NCI-H1694 (cell line): ENCODE data around the gene CXCL6.

Experiments
- DNase-seq: peaks from one replicate; lab custom pipeline; 2025; lab: John Stamatoyannopoulos, UW

Gene CXCL6

DNA sequence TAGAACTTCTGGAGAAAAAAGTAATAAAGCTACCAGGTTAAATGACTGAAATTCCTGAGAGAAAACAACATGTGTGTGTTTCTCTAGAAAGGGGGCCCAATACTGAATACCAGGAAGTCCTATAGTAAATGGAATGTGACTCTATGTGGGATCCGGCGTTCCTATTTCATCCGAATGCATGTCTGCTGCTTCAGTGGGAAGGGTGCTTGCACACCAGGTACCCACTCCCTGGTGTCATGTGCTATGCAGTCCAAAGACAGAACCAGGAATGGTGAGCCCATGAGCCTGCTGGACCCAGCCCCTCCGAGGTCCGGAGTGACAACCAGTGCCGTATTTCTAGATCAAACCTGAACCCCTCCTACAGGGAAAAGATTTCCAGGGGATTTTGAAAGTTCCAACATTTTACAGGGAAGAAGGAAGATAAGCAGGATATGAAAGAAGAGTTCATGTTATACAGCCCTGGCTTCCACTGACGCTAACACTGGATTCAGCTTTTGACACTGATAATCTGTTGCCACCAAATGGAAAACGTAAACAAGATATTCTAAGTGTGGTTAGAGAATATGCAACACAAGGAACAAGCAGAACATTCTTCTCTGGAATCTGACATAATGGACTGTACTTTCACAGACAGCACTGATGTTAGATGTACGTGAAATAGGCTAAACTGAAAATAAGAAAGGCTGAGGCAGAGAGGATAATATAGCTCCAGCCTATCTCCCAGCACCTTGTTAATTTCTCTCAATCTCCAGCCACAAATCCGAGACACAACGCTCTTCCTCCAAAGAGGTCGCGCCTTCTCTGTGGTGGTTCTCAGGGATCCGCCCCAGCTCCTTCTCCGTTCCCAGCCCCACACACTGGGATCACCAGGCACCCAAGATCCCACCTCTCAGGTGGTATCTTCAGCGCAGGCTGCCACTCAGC is 32.0 kb downstream of the CXCL6 start:
- DNase-seq: no peak

DNA sequence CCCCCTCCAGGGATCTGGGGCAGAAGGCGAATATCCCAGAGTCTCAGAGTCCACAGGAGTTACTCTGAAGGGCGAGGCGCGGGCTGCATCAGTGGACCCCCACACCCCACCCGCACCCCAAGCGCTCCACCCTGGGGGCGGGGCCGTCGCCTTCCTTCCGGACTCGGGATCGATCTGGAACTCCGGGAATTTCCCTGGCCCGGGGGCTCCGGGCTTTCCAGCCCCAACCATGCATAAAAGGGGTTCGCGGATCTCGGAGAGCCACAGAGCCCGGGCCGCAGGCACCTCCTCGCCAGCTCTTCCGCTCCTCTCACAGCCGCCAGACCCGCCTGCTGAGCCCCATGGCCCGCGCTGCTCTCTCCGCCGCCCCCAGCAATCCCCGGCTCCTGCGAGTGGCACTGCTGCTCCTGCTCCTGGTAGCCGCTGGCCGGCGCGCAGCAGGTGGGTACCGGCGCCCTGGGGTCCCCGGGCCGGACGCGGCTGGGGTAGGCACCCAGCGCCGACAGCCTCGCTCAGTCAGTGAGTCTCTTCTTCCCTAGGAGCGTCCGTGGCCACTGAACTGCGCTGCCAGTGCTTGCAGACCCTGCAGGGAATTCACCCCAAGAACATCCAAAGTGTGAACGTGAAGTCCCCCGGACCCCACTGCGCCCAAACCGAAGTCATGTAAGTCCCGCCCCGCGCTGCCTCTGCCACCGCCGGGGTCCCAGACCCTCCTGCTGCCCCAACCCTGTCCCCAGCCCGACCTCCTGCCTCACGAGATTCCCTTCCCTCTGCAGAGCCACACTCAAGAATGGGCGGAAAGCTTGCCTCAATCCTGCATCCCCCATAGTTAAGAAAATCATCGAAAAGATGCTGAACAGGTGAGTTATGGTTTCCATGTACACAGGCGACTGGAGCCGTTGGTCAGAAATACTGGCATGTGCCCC is 32.9 kb downstream of the CXCL6 start, which contains the start of gene CXCL1:
CXCL1 (plus strand) TSS at position 264 of the 926 bp plus-strand sequence; CDS start at position 342, 78 bp downstream.
- no peak for DNase-seq

DNA sequence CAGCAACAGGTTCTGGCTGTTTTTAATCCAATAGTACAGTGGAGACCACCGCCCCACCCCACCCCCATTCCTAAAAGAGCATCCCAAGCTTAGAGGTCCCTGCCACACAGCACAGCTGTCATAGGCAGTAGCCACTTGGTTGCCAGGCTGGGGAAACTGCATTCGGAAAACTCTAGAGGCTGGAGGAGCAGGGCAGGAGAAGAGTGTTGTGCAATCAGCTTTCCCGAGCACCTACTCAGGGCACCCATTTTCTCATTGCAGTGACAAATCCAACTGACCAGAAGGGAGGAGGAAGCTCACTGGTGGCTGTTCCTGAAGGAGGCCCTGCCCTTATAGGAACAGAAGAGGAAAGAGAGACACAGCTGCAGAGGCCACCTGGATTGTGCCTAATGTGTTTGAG is 33.8 kb downstream of the CXCL6 start:
- no peak for DNase-seq

DNA sequence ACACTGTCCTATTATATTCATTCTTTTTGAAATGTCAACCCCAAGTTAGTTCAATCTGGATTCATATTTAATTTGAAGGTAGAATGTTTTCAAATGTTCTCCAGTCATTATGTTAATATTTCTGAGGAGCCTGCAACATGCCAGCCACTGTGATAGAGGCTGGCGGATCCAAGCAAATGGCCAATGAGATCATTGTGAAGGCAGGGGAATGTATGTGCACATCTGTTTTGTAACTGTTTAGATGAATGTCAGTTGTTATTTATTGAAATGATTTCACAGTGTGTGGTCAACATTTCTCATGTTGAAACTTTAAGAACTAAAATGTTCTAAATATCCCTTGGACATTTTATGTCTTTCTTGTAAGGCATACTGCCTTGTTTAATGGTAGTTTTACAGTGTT is 34.3 kb downstream of the CXCL6 start:
- no peak for DNase-seq

DNA sequence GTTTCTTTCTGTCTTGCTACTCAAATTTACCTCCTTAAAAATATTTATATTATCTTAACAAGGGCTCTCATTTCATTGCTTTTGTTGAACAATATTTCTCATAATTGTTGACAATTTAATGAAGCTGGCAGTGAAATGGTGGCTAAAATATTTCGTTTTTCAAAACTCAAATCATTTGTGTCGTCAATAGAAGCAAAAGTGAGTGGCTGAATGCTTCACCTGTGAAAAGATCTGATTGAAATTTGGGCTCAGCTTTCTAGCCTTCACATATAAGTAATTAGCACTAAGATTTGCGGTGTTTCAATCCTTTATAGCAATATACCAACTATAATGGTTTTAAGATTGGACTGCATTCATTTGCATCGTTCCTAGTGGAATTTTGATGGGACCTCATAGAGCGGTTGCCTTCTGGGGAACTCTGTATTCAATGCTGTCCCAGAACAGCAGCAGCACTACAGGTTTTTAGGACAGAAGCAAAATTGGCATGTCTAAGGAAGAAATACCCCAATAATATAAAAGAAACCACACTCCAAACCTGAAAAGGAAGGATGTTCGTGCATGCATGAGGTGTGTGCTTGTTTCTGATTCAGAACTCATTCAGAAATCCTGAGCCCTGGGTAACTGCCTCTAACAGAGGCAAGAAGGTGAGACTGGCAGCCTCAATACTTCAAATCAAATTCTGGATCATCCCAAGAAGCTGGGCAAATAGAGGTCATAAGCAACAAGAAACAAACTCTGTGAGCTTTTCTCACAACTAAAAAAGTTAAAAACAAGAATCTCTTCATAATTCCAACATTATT is 35.2 kb downstream of the CXCL6 start:
- DNase-seq: no peak

DNA sequence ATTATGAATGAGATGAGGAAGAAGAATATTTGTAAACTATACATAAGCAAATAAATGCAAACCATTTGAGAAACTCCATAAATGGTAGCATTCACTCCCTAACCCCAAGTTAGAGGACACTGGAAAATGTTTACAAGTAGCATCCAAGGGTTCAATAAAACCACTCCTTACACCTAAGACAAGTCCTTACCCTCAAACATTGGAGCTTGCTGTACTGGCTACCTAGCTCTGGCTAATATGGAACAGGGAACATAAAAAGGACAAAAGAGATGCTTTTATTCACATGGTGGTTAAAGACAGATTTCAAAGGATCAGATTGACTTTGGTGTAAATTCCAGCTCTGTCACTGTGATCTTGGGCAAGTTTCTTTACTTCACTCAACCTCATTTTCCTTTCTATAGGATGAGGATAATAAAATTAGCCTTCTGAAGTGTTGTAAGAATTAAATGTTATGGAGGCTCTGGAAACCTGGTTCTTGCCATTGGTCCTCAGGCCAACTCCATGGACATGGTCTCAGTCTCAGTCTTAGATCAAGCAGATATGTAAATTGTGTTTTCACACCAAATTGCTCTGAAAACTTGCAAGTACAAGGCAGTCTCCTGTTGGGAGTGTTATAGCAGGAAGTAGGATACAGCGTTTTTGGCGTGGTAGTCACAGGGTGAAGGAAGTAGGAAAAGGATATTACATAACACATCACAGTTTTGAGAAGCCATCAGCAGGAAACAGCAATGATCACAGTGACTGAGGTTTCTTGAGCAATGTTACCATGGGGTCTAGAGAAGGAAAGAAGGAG is 36.0 kb downstream of the CXCL6 start:
- no peak for DNase-seq

DNA sequence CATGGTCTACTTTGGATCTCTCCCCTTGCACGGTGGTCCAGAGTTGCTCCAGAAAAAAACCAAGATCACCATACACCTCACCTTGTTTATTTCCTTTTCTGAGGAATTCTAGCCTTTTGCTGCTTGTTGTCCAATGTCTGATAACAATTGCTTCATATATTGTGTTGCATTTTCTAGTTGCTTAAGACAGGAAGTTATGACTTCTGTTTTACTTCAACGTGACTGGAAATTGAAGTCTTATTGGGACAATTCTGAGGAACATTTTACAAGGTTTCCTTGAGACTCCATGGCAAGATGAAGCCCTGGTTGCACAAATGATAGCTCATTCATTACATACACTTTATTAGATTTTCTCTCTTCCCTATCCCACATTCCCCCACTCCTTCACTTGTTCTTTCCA is 37.9 kb downstream of the CXCL6 start:
- no peak for DNase-seq

DNA sequence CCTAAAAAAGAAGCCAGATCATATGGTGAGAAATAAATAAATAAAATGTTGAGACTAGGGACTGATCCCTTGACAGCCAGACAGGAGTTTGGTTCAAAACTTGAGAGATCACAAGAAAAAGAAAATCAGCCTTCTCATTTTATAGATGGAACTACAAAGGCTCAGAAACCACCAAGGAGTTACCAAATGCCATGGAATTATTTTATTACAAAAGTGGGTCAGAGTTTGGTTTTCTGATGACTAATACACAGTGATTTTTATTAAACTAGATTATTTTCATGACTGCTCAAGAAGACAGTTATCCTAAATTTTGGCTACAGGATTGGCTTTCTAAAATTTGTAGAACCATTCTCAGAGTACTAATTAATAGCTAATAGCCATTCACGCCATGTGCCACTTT is 38.9 kb downstream of the CXCL6 start:
- no peak for DNase-seq

DNA sequence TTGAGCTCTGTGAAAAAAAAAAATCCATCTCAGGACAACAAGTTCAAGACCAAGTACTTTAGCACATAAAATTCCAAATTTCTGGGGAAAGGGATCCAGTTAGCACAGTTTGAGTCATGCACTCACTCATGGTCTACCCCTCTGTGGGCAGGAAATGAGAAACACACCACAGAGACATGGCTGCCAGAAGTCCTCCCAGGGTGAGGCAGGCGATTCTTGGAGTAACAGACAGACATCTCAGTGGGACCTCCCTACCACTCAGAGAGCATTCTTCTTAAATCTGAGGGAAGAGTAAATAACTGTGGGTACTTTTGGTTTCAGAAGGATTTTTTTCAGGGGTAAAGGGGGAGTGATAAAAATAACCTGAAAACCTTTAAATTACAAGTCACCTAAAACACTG is 46.8 kb downstream of the CXCL6 start:
- no peak for DNase-seq

DNA sequence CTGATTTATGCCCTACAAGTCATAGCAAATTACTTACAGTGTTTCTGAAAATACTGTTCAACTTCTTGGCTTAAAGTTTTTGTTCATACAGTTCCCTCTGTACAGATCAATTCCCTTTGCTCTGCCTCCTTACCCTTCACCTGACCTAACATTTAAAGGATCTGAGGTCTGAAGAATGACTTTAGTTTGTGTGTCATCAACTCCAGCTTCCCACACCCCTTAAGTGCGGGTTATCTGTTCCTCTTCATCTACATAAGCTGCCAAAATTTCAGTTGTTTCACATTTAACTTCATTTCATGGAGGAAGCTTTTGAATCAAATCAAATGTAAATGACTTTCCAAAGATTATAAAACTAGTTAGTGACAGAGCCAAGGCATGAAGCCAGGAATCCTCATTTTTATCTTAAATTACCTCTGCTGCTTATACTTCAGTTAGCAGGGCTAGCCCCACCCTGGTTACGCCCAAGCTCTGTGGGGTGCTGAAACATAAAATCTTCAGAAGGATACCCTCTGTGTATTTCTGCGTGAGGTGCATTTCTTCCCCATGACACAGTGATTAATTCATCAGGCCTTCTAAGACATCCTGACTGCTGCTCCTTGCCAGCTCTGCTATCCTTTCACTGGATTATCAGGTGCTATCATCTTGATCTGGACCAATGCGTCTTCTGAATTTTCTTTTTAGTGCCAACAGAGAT is 49.2 kb downstream of the CXCL6 start:
- no peak for DNase-seq
